ENCODE measurements around the gene LSMEM2.
"Not testable (repeated sequence)": the region's sequence is repeated elsewhere in the genome, so short reads cannot be mapped to it uniquely, and the experiment has no call there.

The LSMEM2 gene

DNA sequence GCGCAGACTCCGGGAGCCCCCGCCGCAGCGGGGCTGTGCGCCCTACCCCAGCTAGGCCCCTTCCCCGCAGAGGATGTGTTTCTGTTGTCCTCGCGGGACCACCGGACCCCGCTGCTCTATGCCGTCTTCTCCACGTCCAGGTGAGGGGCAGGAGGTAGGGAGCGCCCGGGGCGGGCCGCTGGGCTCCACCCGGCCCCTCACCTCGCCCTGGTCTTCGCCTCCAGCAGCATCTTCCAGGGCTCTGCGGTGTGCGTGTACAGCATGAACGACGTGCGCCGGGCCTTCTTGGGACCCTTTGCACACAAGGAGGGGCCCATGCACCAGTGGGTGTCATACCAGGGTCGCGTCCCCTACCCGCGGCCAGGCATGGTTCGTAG is 5.2 kb upstream of the LSMEM2 start:
- Mint-ChIP-seq H3K27ac (no peak overlapping the region), H3K9me3 (no peaks in the 10 kb centered on the region), H3K36me3 (no peaks in the 10 kb centered on the region), H3K4me1 (peaks cover 17% of the 10 kb centered on the region), H3K4me3 (no peak overlapping the region), H3K27me3 (peaks cover 27% of the 10 kb centered on the region)
- DNase-seq (ENCODE audit: low spot score in 2 of 2) (no peak), ATAC-seq (ENCODE audit: low read depth) (no peak)

DNA sequence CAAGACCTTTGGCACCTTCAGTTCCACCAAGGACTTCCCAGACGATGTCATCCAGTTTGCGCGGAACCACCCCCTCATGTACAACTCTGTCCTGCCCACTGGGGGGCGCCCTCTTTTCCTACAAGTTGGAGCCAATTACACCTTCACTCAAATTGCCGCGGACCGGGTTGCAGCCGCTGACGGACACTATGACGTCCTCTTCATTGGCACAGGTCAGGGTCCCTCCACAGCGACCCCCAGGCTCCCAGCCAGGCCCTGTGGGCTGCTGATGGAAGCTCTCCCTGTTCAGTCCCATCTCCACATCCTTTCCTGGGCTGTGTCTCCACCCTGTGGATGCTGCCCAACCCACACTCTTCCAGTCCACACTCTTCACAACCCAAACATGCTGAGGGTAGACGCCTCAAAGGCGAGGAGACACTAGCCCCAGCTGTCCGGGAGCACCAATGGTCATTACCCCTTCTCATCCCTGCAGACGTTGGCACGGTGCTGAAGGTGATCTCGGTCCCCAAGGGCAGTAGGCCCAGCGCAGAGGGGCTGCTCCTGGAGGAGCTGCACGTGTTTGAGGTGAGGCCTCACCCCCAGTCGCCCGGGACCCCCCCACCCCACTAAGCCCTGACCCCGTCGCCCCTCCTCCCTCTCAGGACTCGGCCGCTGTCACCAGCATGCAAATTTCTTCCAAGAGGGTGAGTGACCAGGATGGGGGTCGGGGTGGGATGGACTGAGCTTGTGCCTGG is 4.3 kb upstream of the LSMEM2 start:
- H3K4me3 Mint-ChIP-seq = peak overlapping the region; percentile 12
- H3K36me3 Mint-ChIP-seq = no peaks in the 10 kb centered on the region
- peaks cover 26% of the 10 kb centered on the region for H3K27me3 Mint-ChIP-seq
- DNase-seq (ENCODE audit: low spot score in 2 of 2) = peak; percentile 53 to 73
- ATAC-seq (ENCODE audit: low read depth) = peak; percentile 32
- H3K4me1 Mint-ChIP-seq = peaks cover 15% of the 10 kb centered on the region
- H3K27ac Mint-ChIP-seq = peak overlapping the region; percentile 35
- H3K9me3 Mint-ChIP-seq = no peaks in the 10 kb centered on the region

DNA sequence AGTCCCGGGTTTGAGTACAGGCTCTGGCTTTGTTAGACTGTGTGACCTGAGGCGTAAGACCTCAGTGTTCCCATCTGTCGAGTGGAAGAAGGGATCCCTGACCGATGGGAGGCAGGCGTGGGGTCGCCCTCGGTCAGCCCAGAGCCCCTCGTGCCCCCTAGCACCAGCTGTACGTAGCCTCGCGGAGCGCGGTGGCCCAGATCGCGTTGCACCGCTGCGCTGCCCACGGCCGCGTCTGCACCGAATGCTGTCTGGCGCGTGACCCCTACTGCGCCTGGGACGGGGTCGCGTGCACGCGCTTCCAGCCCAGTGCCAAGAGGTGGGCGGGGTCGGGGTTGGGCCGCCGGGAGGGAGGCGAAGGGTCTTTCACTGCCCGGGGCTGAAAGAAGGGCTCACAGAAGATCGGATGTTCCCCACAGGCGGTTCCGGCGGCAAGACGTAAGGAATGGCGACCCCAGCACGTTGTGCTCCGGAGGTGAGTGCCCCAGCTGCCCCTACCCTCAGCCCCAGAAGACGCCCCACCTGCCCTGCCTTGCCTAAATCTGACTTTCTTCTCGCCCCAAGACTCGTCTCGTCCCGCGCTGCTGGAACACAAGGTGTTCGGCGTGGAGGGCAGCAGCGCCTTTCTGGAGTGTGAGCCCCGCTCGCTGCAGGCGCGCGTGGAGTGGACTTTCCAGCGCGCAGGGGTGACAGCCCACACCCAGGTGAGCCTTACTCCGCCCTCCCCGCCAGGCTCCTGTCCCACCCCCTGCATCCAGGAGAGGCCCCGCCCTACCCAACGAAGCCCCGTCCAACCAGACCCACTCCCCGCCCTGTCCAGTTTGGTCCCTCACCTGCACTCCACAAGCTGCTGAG is 3.5 kb upstream of the LSMEM2 start:
- H3K4me3 Mint-ChIP-seq = peak overlapping the region; percentile 43

DNA sequence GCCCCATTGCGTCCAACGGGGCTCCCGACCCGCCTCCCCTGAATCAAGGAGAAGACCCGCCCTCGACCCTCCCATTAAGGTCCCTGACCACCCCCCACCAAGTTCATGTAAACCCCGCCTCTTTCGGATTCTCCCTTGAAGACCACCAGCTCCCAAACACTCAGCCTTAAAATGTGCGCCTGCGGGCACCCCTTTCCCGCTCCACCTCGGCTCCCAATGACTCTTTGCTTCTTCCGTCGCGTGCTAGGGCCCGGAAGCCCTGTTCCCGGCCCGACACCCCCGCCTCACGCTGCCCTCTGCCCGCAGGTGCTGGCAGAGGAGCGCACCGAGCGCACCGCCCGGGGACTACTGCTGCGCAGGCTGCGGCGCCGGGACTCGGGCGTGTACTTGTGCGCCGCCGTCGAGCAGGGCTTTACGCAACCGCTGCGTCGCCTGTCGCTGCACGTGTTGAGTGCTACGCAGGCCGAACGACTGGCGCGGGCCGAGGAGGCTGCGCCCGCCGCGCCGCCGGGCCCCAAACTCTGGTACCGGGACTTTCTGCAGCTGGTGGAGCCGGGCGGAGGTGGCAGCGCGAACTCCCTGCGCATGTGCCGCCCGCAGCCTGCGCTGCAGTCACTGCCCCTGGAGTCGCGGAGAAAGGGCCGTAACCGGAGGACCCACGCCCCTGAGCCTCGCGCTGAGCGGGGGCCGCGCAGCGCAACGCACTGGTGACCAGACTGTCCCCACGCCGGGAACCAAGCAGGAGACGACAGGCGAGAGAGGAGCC is 2.7 kb upstream of the LSMEM2 start:
- ATAC-seq (ENCODE audit: low read depth) = no peak
- H3K36me3 Mint-ChIP-seq = no peaks in the 10 kb centered on the region
- peaks cover 25% of the 10 kb centered on the region for H3K27me3 Mint-ChIP-seq
- H3K4me3 Mint-ChIP-seq = no peak overlapping the region
- no peak for DNase-seq (ENCODE audit: low spot score in 2 of 2)
- H3K27ac Mint-ChIP-seq = no peak overlapping the region
- H3K4me1 Mint-ChIP-seq = peaks cover 15% of the 10 kb centered on the region
- no peaks in the 10 kb centered on the region for H3K9me3 Mint-ChIP-seq

More for the DNA sequence above, 3.5 kb upstream of the LSMEM2 start:
- DNase-seq (ENCODE audit: low spot score in 2 of 2) (no peak), ATAC-seq (ENCODE audit: low read depth) (no peak)
- no peak overlapping the region for H3K27ac Mint-ChIP-seq
- peaks cover 25% of the 10 kb centered on the region for H3K27me3 Mint-ChIP-seq
- H3K9me3 Mint-ChIP-seq = no peaks in the 10 kb centered on the region
- H3K4me1 Mint-ChIP-seq = peaks cover 15% of the 10 kb centered on the region
- H3K36me3 Mint-ChIP-seq = no peaks in the 10 kb centered on the region

DNA sequence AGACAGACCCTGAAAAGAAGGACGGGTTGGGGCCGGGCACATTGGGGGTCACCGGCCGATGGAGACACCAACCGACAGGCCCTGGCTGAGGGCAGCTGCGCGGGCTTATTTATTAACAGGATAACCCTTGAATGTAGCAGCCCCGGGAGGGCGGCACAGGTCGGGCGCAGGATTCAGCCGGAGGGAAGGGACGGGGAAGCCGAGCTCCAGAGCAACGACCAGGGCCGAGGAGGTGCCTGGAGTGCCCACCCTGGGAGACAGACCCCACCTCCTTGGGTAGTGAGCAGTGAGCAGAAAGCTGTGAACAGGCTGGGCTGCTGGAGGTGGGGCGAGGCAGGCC is 2.2 kb upstream of the LSMEM2 start:
- H3K9me3 Mint-ChIP-seq = no peaks in the 10 kb centered on the region
- no peak for DNase-seq (ENCODE audit: low spot score in 2 of 2)
- H3K36me3 Mint-ChIP-seq = no peaks in the 10 kb centered on the region
- H3K27ac Mint-ChIP-seq = no peak overlapping the region
- H3K4me1 Mint-ChIP-seq = peaks cover 15% of the 10 kb centered on the region
- H3K27me3 Mint-ChIP-seq = peaks cover 25% of the 10 kb centered on the region
- H3K4me3 Mint-ChIP-seq = no peak overlapping the region
- ATAC-seq (ENCODE audit: low read depth) = no peak

DNA sequence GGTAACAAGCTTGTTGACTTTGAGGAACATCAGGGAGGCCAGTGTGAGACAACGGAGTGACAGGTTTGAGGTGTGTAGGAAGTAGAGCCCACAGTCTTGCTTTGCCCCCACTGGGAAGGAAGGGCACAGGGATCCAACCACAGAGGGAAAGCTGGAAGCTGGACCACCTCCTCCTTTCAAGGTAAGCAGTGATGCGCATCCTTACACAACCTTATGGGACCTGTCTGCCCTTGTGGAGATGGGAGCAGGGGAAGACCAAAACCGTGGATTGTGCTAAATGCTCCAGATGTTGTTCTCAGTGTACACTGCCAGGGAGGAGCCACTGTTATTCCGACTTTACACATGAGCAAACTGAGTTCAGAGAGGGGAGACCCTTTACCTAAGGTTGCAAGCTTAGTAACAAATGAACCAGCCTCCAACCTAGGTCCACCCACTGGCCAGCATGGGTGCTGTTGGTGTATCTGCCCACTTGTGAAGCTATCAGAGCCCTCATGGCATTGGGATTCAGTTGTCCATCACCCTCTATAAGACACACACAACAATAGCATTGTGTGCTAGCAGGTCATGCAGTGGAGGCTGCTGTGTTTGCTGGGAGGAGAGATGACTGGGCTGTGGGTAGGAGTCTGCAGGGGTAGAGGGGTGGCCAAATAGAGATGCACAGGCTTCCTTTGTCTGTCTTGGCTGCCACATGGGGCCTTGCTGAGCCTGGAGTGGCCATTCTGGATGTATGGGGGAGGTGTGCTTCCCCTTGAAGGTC is 586 bp upstream of the LSMEM2 start:
- no peak overlapping the region for H3K4me3 Mint-ChIP-seq
- ATAC-seq (ENCODE audit: low read depth) = no peak
- no peaks in the 10 kb centered on the region for H3K36me3 Mint-ChIP-seq
- peaks cover 11% of the 10 kb centered on the region for H3K4me1 Mint-ChIP-seq
- no peak overlapping the region for H3K27ac Mint-ChIP-seq
- H3K9me3 Mint-ChIP-seq = no peaks in the 10 kb centered on the region
- peaks cover 20% of the 10 kb centered on the region for H3K27me3 Mint-ChIP-seq
- no peak for DNase-seq (ENCODE audit: low spot score in 2 of 2)

DNA sequence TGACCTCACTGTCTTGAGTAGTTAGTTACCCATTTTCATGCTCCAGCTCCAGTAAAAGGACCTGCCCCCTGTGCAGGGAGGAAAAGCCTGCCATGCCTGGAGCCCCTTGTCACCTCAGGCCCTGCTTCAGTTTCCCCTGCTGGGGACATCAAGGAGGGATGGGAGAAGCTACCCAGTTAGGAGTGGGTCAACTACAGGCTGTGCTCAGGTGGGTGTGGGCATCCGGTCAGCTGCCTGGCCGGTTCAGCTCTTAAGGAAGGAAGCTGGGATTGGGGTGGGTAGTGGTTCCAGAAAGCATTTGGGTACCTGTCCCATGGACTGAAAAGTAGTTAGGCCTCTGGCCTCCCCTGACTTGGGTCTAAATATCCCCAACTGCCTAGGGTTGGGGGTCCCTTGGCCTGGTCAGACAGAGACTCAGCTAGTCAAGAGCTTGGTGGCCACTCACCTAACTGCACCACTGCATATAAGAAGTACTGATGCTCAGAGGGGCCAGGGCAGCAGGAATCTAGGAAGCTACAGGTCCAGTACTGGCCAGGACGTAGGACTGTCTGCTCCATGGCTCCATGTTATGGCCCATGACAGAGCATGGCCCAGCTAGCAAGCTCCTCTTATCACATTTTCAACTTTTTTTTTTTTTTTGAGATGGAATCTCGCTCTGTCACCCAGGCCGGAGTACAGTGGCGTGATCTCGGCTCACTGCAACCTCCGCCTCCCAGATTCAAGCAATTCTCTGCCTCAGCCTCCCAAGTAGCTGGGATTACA is 549 bp downstream of the LSMEM2 start:
- no peak for ATAC-seq (ENCODE audit: low read depth)
- Mint-ChIP-seq H3K4me3 (no peak overlapping the region), H3K9me3 (no peaks in the 10 kb centered on the region), H3K27ac (no peak overlapping the region), H3K36me3 (no peaks in the 10 kb centered on the region), H3K27me3 (peaks cover 17% of the 10 kb centered on the region), H3K4me1 (peaks cover 7% of the 10 kb centered on the region)
- no peak for DNase-seq (ENCODE audit: low spot score in 2 of 2)

DNA sequence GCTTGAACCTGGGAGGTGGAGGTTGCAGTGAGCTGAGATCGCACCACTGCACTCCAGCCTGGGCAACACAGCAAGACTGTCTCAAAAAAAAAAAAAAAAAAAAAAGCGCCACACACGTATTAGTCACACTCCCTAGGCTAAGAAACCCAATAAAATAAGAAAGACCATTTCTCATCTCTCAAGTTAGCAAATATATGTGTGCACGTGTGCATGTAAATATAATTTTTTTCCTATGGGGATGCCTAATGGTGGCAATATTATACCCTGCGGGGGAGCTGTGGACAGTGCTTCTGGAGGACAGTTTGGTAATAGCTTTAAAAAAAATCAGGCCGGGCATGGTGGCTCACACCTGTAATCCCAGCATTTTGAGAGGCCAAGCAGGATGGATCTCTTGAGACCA is 5.2 kb downstream of the LSMEM2 start:
- not testable (repeated sequence) for ATAC-seq (ENCODE audit: low read depth); H3K36me3 Mint-ChIP-seq; H3K4me3 Mint-ChIP-seq; H3K9me3 Mint-ChIP-seq; H3K4me1 Mint-ChIP-seq; H3K27ac Mint-ChIP-seq; DNase-seq (ENCODE audit: low spot score in 2 of 2); H3K27me3 Mint-ChIP-seq

DNA sequence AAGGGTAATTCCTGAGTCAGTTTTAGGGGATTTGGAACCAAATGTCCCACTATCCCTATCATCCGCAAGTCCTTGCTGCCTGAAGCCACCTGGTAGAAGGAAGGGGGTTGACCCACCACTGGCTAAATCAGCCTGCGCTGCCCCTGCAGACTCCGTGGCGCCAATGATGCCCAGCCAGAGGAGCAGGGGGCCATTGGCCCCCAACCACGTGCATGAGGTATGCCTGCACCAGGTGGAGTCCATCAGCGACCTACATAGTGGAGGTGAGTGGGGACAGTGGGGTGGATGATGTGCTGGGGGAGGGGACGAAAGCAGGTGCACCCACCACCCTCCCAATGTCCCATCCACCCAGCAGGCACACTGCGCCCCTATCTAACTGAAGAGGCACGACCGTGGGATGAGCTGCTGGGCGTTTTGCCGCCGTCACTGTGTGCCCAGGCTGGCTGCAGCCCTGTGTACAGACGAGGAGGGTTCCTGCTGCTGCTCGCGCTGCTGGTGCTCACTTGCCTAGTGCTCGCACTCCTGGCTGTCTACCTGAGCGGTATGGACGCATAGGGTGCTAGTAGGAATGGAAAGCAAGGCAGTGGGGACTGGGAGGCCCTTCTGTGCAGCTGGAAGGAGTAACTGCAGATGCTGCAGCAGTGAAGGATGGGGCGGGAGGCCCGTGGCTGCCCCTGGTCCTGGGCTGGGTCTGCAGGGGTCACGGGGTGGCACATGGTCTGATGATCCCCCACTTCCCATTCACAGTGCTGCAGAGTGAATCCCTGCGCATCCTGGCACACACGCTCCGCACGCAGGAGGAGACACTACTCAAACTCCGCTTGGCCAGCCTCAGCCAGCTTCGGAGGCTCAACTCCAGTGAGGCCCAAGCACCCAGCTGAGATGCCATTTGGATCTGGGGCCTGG is 7.7 kb downstream of the LSMEM2 start:
- ATAC-seq (ENCODE audit: low read depth) = no peak
- Mint-ChIP-seq H3K4me3 (no peak overlapping the region), H3K4me1 (peaks cover 9% of the 10 kb centered on the region), H3K9me3 (no peaks in the 10 kb centered on the region), H3K27ac (no peak overlapping the region), H3K36me3 (peaks cover 5% of the 10 kb centered on the region), H3K27me3 (no peaks in the 10 kb centered on the region)
- no peak for DNase-seq (ENCODE audit: low spot score in 2 of 2)

DNA sequence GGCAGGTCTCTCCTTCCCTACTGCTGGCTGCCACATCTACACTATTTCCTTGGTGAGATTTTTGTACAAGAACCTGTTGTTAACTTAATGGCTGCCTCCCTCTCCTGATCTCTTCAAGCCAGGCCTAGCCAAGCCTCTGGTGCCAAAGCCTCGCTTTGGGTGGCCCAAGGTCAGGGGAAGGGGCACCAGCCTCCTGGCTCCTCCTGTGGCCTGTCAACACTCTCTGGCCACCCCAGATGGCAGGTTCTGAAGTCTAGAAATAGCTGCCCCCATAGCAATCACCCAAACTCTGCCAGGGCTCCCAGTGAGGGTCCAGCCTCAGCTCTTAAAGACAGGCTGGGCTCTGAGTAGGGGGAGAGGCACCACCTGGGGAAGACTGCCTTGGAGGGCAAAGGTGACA is 8.4 kb downstream of the LSMEM2 start:
- ATAC-seq (ENCODE audit: low read depth) (no peak), DNase-seq (ENCODE audit: low spot score in 2 of 2) (no peak)
- Mint-ChIP-seq H3K4me3 (no peak overlapping the region), H3K27me3 (no peaks in the 10 kb centered on the region), H3K4me1 (peaks cover 11% of the 10 kb centered on the region), H3K36me3 (peaks cover 5% of the 10 kb centered on the region), H3K9me3 (no peaks in the 10 kb centered on the region), H3K27ac (no peak overlapping the region)

DNA sequence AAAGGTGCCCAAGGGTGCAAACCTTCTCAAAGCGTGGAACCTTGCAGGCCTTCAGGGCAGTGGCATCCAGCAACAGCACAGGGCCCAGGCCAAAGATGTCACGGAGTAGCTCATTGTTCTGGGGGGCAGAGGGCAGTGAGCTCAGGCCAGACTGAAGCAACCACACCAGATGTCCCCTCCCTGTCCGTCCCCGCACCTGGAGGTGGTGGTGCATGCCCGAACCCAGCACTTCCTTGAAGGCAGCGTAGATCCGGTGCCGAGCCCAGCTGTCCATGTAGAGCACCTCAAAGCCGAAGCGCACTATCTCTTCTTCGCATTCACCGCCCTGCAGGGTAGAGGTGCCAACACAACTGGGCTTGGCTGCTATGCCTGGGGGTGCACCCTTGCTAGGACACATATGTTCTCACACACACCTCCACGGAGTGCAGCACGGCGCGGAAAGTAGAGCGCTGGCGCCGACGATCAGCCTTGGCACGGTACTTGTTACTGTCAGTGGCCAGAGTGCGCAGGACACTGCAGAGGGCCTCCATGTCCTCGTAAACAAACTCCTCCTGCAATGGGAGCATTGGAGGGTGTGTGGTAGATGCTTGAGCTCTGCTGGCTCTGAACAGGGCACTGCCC is 9.6 kb downstream of the LSMEM2 start:
- peaks cover 5% of the 10 kb centered on the region for H3K36me3 Mint-ChIP-seq
- ATAC-seq (ENCODE audit: low read depth) (no peak), DNase-seq (ENCODE audit: low spot score in 2 of 2) (no peak)
- H3K27ac Mint-ChIP-seq = no peak overlapping the region
- H3K4me3 Mint-ChIP-seq = no peak overlapping the region
- H3K27me3 Mint-ChIP-seq = no peaks in the 10 kb centered on the region
- peaks cover 19% of the 10 kb centered on the region for H3K4me1 Mint-ChIP-seq
- no peaks in the 10 kb centered on the region for H3K9me3 Mint-ChIP-seq

DNA sequence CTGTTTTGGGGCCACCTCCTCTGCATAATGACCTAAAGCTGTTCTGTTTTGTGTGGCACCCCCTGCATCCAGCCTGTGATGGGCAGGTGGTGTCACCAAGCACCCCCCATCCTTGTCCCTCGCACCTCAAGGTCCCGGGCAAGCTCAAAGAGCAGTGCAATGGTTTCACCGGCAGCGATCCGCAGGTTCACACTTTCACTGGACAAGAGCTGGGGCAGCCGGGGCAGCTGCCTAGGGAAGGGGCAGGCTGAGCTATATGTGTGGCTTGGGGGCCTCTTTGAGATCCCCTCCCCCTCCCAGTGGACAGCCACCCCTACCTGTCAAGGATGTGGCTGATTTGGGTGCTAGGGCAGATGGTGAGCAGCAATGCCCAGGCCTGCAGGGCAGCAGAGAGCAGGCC is 10.2 kb downstream of the LSMEM2 start:
- H3K4me1 Mint-ChIP-seq = peaks cover 19% of the 10 kb centered on the region
- H3K4me3 Mint-ChIP-seq = no peak overlapping the region
- no peaks in the 10 kb centered on the region for H3K9me3 Mint-ChIP-seq
- no peaks in the 10 kb centered on the region for H3K27me3 Mint-ChIP-seq
- no peak overlapping the region for H3K27ac Mint-ChIP-seq
- ATAC-seq (ENCODE audit: low read depth) = no peak
- H3K36me3 Mint-ChIP-seq = peaks cover 5% of the 10 kb centered on the region
- DNase-seq (ENCODE audit: low spot score in 2 of 2) = no peak
